Suppressor macrophage treated with lipopolysaccharide for 4 hours (primary cell): ENCODE results near the gene PPARGC1A.

Experiments used
- DNase-seq: peaks from one replicate; pipeline ENCODE4 v3.0.0-alpha.2; 2020

Gene PPARGC1A

GRCh38 chr4:23878912-23879732 is 10.7 kb downstream of the PPARGC1A start:
- DNase-seq: no peak

- no peak for DNase-seq
Observed at GRCh38 chr4:23878246-23878891, 11.5 kb downstream of the PPARGC1A start.

- no peak for DNase-seq
Observed at GRCh38 chr4:23877758-23878229, 12.1 kb downstream of the PPARGC1A start.

- DNase-seq: no peak
Observed at GRCh38 chr4:23876418-23877089, 13.3 kb downstream of the PPARGC1A start.

GRCh38 chr4:23875317-23875716 is 14.5 kb downstream of the PPARGC1A start:
- DNase-seq: no peak

GRCh38 chr4:23874536-23874901 is 15.3 kb downstream of the PPARGC1A start:
- DNase-seq: no peak

GRCh38 chr4:23873717-23874535 is 15.9 kb downstream of the PPARGC1A start:
- no peak for DNase-seq

GRCh38 chr4:23871426-23871825 is 18.4 kb downstream of the PPARGC1A start:
- DNase-seq: no peak

- no peak for DNase-seq
Observed at GRCh38 chr4:23866450-23867075, 23.3 kb downstream of the PPARGC1A start.

- DNase-seq: no peak
Observed at GRCh38 chr4:23861897-23862296, 27.9 kb downstream of the PPARGC1A start.

GRCh38 chr4:23860919-23861318 is 28.9 kb downstream of the PPARGC1A start:
- no peak for DNase-seq

GRCh38 chr4:23857367-23857959 is 32.4 kb downstream of the PPARGC1A start:
- no peak for DNase-seq

- DNase-seq: no peak
Observed at GRCh38 chr4:23856630-23857029, 33.2 kb downstream of the PPARGC1A start.

GRCh38 chr4:23855912-23856605 is 33.8 kb downstream of the PPARGC1A start:
- DNase-seq: no peak

GRCh38 chr4:23853986-23854660 is 35.7 kb downstream of the PPARGC1A start:
- no peak for DNase-seq

- DNase-seq: no peak
Observed at GRCh38 chr4:23851464-23851863, 38.4 kb downstream of the PPARGC1A start.

GRCh38 chr4:23847158-23847557 is 42.7 kb downstream of the PPARGC1A start:
- DNase-seq: no peak

- DNase-seq: no peak
Observed at GRCh38 chr4:23844961-23845360, 44.9 kb downstream of the PPARGC1A start.

- DNase-seq: peak; percentile 8
Observed at GRCh38 chr4:23839279-23839678, 50.6 kb downstream of the PPARGC1A start.

GRCh38 chr4:23838607-23839006 is 51.2 kb downstream of the PPARGC1A start:
- no peak for DNase-seq

- DNase-seq: no peak
Observed at GRCh38 chr4:23838131-23838530, 51.7 kb downstream of the PPARGC1A start.
